Mesenteric fat pad (tissue), 1 donor: Measurements from ENCODE around the gene PIP5KL1. TPM values are rescaled to one million over a fixed set of nuclear protein-coding genes. Genes with fewer than 3 reads are reported as not detected.

Experiments
- DNase-seq: peaks from one replicate; pipeline ENCODE4 v3.0.0-alpha.2; 2020; ENCODE audit warnings: low spot score
- total RNA-seq: library from RNA; stranded (reverse); fragmentation: NEBNext Ultra II Directional; extraction: Animal tissue kit (Norgen Biotek cat#: 25700); gene quantifications from one replicate; pipeline ENCODE4 v1.2.1, GENCODE V29; 2021
- donor health status: DM: yes; HTN: yes; CAD: no.

PIP5KL1 gene
- total RNA-seq, 1 donor from 2014 or later: 2.2 TPM

DNA sequence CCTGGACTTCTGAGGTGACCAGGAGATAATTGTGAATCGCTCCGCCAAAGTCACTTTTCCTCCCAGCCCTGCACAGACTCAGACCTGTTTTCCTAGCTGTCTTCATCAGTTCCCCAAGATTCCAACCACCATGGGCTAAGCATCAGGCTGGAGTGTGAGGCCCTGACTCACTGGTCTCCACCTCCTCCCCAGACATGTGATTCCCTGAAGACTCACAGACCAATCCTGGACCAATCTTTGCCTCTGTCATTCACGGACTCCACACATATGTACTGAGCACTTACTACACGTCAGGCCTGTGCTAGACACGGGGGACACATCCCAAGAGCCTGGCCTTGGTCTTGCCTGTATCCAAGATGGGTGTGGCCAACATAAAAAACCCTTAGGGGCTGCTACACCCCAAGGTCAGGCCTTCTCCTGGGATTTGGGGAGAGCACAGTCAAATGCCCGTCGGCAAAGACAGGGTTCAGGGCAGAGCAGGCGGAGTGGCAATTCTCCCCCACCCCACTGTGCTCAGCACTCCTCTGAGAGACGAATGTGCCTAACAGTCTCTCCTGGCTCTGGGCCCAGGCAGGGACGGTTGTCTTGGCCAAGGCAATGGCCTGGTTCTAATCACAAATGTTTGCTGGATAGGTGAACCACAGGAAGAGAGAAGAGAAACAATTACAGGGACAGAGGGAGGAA, 38.3 kb upstream of the PIP5KL1 start:
- no peak for DNase-seq

DNA sequence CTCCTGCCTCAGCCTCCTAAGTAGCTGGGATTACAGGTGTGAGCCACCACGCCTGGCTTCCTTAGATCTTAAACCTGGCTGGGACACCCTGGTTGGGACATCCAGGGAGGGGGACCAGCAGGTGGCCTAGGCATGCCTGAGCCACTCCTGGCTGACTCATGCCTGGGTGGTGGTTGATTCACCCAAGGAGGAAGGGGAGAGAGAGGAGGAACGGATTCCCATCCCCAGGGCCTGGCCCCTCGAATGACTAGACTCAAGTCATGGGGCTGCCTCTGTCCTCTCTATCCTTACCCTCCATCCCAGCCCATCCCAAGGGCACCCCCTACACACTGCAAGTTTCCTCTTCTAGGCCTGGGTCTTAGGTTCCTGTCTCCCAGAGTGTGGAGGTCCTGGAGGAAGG, 37.5 kb upstream of the PIP5KL1 start:
- no peak for DNase-seq

DNA sequence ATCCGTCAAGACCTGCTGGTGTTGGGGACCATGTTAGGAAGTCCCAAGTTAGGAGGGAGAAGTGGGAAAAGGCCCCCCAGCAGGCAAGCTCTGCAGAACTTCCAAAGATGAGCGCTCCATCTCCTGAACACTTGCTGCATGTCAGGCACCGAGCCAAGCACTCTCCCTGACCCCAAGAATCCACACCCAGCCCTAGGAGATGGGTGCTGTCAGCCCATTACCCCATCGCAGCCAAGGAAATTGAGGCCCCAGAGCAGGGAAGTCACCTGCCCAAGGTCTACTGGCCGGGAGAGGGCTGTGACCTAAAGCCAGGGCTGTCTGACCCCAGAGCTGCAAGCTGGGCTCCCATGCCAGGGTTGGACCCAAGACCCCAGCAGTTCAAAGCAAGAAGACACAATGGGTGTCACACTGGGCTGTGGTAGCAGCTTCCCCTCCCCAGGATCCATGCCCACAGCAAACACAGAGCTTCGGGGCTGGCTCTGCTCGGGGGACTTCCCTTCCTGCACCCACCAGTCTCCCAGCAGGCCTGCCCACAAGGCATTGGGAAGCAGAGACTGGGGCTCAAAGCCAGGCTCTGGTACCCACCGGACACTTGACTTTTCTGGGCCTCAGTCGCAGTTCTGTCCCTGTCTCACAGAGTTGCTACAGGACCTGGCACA, 36.7 kb upstream of the PIP5KL1 start:
- no peak for DNase-seq

DNA sequence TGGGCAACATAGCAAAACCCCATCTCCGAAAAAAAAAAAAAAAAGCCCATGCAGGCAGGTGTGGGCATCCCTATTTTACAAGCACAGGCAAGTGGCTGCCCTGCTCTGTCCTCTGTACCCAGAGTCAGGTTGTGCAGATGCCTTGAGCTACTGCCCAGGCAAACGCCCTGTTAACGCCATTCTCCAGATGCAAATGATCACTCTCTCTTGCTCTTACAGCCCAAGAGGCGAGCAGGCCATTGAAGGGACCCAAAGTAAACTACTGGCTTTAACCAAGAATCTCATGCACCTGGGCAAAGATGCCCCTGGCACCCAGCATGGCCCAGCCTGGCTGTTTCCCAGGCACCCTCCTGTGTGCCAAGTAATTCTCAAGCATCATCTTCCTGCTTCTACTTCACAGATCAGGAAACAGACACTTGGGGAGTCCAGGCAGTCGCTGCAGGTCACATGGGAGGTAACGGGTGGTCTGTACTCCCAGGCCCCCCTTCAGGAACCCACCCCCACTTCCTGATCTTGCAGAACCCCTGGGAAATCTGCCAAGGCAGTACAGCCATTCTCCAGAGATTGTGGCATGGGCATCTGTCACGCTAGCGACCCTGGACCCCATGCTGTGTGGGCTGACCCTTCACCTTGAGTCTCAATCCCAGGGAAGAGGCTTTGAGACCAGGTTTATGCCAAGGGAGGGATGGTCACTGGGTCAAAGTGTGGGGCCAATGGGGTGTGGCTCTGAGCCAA, 36.0 kb upstream of the PIP5KL1 start:
- DNase-seq: no peak

DNA sequence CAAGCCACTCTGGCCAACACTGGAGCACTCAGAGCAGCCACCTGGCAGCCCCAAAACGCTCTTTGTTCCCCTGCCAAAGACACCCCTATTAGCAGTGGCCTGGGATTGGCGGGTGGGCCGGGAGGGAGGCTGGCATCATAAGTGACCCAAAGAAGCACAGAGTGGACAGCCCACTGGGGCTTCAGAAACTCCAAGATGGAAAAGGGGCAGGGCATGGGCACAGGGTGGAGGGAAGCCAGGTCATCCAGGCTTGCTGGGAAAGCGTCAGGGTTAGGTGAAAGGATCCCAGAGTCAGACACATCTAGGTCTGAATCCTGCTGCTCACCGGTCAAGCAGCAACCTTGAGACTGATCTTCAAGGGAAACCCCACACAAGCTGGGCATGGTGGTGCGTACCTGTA, 35.4 kb upstream of the PIP5KL1 start:
- DNase-seq: no peak

DNA sequence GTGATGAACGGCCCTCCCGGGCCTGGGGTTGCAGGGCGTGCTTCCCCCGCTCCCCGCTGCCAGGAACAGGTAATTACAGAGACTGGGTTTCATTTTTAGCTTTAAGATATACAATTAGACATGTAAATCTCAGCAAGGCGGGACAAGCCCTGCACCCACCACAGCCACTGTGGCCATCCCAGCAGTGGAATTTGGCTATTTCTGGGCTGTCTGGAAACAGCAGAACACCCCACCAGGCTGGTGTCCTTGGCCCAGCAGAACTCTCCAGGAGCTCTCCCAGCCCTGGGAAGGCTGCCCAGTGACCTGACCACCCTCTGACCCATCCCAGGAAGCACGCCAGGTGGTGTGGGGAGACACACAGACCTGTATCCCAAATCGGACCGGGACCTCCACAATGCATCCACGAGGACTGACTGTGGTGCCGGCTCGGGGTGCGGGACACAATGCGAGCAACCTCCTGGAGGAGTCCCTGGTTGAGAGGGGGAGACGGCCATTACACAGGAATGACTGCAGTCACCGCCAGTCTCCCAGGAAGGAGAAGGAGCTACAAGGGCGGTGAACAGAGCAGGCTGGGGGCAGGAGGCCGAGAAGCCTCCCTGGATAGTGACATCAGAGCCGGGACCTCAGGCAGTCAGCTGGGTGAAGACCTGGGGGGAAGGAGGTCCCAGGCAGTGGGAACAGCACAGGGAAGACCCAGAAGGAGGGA, 32.9 kb upstream of the PIP5KL1 start:
- DNase-seq: no peak

DNA sequence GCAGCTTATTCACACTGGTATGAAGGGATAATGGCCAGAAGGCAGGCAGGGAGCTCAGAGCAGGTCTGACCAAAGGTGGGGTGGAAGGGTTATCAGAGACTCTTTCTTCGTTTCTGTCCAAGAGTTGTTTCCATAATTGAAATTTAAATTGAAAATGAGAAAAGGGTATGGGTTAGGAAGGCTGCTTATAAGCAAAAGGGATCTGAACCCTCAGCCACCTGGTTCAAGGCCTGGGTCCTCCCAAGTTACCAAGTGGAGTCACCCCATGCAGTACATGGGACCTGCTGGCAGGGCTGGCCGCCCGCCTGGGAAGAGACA, 32.4 kb upstream of the PIP5KL1 start:
- DNase-seq: no peak

DNA sequence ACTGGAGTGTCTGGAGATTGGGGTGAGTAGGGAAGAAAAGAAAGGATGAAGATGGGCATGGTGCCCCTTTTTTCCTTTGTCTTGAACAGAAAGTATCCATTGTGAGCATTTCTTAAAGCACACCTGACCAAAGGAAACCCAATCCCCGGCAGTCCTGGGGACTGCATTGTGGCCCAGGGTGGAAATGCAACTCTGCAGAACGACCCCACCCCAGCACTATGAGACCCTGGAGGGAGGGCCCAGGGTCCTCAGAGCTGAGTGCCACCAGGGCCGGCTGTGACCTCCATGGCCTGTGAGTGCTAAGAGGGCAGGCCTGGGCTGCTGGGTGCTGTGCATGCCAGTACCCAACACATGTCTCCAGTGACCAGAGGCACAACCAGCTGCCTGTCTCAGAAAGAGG, 31.7 kb upstream of the PIP5KL1 start:
- DNase-seq: no peak

DNA sequence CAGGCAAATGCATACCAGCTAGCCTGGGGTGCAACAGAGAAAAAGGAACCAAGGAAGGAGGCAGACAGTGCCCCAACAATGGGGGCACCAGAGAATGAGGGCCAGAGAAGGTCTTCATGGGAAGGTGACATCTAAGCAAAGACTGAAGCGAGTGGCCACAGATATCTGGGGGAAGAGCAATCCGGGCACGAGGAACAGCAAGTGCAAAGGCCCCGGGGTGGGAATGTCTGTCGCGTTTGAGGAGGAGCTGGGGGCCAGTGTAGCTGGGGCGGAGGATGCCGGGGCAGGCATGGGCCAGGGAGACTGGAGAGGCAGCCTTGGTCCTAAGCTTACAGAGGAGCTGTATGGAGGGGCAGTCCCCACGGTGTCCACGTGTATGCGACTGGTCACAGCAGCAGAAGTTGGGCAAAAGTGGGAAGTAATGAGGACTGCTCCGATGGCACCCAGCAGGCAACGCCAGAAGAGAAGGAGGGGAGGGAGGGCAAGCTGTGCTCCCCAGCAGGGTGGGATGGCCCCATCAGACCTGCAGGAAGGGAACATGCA, 31.1 kb upstream of the PIP5KL1 start:
- DNase-seq: no peak

DNA sequence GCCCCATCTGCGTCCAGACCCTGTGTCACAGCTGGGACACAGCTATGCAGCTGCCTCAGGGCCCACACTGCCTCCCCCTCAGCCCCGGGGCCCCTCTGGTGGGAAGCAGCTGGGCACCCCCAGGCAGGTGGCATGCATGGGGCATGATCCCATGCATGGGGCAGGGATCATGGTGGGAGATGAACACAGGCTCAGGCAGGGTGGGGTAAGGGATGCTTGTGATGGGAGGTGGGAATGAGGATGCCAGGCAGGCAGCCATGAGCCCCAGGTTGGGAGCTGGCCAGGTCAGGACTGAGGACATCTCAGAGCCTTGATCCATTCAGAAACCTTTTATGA, 30.5 kb upstream of the PIP5KL1 start:
- no peak for DNase-seq

DNA sequence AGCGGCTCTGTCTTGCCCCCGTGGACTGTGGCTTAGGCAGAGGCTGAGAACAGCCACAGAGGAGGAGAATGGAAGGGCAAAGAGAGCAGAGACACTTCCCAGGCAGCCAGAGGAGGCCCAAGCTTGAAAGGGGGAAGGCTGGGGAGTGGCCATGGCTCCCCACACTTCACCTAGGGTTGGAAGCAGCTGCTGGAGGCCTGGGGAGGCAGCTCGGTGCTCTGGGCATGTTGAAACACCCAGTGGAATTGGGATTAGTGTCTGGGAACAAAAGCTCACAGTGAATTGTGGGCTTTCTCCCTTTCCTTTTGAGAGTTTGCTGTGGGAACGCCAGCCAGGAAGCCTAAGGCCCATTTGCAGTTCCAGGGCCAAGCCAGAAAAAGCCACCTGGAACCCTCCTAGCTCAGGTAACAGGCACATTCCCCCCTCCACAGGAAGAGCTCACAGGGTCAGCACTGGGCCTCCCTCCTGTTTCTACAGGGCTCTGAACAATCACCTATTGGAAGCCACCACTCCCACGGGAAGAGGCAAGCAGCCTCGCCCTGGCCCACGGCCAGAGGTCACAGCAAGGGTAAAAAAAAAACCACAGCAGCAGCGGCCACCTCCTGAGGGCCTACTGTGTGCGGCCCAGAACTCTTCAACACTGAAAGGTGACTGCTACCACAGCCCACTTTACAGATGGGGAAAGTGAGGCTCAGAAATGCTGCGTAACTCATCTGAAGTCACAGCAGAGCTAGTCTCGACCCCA, 30.0 kb upstream of the PIP5KL1 start:
- no peak for DNase-seq

DNA sequence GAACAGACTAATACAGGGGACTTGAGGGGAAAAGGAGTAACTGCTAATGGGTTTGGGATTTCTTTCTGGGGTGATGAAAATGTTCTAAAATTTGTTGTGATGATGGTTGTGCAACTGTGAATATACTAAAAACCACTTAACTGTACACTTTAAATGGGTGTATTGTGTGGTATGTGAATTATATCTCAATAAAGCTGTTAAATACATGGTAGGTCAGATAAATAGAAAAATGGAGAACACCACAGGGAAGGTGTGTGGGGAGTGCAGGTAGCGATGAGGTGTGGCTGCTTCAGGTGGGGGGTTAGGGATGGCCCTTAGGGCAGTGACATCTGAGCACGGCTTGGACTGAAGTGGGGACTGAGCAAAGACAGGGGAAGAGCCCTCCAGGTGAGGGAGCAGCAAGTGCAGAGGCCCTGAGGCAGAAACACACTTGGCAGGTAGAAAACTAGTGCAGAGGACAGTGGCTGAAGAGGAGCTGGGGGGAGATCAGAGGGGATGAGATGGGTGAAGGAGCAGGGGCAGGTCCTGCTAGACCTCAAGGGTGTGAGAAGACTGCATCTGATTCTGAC, 29.3 kb upstream of the PIP5KL1 start:
- no peak for DNase-seq

DNA sequence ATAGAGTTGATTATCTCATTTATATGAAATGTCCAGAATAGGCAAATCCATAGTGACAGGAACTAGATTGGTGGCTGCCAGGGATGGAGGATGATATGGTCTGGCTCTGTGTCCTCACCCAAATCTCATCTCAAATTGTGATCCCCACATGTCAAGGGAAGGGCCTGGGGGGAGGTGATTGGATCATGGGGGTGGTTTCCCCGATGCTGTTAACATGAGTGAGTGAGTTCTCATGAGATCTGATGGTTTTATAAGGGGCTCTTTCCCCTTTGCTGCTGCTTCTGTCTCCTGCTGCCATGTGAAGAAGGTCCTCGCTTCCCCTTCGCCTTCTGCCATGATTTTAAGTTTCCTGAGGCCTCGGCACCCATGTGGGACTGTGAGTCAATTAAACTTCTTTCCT, 28.8 kb upstream of the PIP5KL1 start:
- no peak for DNase-seq

DNA sequence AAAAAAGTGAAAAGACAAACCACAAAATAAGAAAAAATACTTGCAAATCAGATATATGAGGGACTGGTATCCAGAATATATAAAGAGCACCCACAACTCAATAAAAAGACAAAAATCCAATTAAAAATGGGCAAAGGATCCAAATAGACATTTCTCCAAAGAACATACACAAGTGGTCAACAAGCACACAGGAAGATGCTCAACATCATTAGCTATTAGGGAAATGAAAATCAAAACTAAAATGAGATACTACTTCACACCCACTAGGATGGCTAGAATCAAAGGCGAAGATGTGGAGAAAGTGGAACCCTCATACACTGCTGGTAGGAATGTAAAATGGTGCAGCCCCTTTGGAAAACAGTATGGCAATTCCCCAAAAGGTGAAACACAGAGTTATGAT, 28.2 kb upstream of the PIP5KL1 start:
- no peak for DNase-seq

DNA sequence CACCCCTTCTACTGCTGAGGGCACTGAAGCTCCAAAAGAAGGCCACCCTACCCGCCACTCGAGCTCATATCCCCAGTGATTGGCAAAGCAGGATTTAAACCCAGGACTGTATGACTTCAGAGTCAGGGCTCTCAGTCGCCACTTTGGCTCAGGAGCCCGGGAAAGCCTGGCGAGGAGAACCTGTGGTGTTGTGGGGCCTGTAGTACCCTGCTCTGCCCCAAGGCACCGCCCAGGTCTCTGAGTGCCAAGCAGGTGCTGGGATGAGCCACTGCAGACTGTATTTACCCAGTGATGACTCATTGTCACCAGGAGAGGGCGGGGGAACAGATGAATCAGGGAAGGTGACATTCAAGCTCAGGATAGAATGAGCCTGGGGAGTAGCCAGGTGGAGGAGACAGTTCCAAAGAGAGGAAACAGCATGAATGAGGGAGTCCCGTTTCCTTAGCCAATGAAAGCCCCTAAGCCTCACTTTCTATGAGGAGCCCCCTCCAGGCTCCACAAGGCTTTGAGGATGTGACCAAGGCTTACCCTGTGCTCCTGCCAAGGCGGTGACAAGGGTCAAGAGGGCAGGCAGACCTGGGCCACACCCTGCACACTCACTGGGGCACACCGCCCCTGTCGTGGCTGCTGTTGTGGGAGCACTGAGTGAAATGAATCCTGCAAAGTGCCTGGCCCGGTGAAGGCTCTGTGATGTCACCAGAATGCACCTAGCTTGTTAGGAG, 24.9 kb upstream of the PIP5KL1 start:
- DNase-seq: no peak

DNA sequence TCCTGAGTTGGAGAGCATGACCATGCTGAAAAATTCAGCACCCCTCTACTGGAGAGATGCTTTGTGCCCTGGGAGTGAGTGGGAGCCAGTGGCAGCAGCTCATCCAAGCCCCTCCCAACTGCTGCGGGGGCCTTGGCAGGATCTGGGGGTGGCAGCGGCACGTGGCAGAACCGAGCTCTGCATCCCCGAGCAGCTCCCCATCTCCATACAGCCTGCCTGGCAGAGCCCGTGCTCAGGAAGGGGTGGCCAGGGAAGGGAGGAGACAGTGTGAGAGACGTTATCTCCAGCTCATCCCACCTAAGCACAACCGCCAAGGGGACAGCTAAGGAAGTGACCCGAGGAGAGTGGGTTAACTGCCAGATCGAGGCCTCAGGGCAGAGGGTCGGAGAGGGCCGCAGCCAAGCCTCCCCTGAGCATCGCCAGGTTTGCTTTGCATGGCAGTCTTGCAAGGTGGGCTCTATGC, 24.3 kb upstream of the PIP5KL1 start:
- no peak for DNase-seq

DNA sequence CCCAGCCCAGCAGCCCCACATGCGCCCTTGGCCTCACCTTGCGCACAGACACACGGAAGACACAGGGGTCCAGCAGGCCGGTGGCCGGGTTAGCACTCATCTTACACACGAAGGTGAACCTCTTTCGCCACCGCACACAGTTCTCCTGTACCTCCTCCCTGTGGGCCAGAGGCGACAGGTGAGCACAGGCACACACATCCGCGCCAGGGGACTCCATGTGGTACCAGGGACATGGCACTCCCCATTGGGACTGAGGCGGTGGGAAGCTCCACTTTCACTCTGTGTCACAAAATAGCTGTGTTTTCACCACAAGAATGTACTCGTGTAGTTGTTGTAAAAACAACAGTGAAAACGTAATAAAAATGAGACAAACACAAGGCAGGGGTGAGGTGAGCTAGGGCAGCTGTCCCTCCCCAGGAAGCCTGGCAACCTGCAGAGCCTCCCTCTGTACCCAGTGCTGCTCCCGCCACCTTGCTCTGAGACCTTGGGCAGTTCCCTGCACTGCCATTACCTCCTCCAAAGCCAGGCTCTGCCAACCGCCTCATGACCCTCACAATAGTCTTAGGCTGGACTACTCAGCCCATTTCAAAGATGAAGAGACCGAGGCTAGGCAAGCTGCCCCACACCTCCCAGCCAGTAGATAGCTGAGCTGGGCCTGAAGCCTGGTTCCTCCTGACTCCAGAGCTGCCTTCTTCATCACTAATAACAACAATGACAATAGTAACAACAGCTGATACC, 23.4 kb upstream of the PIP5KL1 start:
- no peak for DNase-seq

DNA sequence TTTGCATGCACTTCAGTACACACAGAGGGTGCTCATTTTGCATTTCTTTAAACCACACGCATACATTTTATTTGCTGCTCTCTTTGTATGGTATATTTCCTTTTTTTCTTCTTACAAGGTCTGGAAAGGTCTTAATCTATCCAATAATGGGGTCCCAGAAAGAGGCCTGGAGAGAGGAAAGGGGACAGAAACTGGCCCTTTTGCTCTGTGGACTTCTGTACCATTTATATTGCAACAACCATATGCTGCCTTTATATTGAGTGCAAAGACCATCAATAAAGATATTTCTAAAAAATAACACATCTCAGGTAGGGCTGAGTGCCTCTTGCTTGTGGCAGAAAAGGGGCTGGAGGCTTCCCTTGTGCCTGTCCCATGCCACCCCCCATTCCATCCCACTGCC, 22.6 kb upstream of the PIP5KL1 start:
- no peak for DNase-seq

DNA sequence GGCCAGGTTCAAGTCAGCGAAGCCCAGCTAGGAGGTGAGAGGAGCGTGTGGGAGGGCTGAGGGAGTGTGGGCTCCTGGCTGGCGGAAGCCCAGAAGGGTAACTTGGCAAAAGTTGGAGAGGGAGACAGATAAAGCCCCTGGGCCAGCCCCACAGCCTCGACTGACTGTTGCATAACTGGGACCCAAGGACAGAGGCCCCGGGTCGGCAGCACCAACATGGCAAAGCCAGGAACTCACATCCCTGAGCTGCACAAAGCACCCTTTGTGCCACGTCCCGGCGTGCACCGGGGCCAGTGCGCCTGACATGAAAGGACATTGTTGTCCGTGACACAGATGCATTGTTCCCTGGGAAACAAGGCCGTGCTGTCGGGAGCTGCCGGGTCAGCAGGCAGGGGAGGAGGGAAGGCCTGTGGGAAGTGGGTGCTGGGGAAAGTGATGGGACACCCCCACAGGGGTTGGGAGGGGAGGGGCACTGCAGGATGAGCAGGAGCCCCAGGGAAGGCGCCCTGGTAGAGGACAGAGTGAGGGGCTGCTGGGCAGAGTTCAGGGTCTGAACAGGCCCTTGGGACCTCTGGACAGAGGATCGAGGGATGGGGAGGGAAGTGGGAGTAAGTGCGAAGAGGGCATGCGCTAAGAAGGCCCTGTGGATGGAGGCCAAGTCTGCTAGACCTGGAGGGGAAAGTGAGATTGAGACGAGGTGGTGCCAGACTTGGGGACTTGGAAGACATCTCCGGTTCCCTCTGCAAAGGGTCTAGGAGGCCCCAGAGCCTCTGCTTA, 20.1 kb upstream of the PIP5KL1 start:
- no peak for DNase-seq
